Measurements from ENCODE around the gene IDH3G. TPM values are rescaled to one million over a fixed set of nuclear protein-coding genes. Genes with fewer than 3 reads are reported as not detected.

IDH3G gene
- total RNA-seq, 4 donors from 2014 or later: 60.7 to 67.8 (median 64.1) TPM

DNA sequence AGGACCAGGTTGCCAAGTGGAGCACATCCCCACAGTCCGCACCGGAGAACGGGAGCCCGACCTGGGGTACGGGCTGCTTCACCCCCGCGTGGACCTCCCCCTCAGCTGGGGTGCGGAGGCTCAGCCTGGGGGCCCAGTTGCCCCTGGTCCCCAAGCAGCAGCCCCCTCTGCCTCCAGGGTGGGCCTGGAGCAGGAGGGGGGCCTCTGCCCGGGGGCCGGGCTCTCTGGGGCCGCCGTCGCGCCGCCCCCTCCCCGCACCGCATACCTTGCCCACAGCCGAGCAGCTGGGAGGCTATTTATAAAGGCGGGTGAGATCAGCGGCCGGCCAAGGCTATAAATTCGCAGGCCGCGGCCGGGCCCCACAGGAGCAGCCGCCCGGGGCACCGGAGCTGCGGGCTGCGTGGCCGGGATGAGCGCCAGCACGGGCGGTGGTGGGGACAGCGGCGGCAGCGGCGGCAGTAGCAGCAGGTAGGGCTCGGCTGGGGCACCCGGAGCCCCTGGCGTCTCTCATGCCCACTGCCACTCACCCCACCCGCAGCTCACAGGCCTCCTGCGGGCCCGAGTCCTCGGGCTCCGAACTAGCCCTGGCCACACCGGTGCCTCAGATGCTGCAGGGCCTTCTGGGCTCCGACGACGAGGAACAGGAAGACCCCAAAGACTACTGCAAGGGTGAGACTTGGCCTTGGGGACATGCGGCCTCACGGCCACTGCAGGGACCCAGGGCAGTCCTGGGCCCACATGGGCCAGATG lies 13.3 kb downstream of the IDH3G start, which contains the start of gene SRPK3:
Gene SRPK3, plus strand, starts transcription at position 364 of the 750 bp plus-strand sequence. Its CDS starts 46 bp downstream, at position 410.
- H3K27ac ChIP-seq: peak within 1 kb of the TSS in 3 of 4 donors; percentile 8 to 48 (median 47)
- WGBS, 2 donors: 100% methylated on average over 2 of the region's 52 CpGs; no CpG with 5 or more reads in 1 of the 2 donors
- no peaks in the 10 kb centered on the region for H3K9me3 ChIP-seq
- H3K4me1 ChIP-seq: peaks cover 5 to 37% (median 7%) of the 10 kb centered on the region in 3 donors
- TF ChIP-seq, protein P1, sequence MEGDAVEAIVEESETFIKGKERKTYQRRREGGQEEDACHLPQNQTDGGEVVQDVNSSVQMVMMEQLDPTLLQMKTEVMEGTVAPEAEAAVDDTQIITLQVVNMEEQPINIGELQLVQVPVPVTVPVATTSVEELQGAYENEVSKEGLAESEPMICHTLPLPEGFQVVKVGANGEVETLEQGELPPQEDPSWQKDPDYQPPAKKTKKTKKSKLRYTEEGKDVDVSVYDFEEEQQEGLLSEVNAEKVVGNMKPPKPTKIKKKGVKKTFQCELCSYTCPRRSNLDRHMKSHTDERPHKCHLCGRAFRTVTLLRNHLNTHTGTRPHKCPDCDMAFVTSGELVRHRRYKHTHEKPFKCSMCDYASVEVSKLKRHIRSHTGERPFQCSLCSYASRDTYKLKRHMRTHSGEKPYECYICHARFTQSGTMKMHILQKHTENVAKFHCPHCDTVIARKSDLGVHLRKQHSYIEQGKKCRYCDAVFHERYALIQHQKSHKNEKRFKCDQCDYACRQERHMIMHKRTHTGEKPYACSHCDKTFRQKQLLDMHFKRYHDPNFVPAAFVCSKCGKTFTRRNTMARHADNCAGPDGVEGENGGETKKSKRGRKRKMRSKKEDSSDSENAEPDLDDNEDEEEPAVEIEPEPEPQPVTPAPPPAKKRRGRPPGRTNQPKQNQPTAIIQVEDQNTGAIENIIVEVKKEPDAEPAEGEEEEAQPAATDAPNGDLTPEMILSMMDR (IDR thresholded peaks at IDR 0.05): no peak
- no peak for TF ChIP-seq POLR2A (IDR thresholded peaks at IDR 0.05)
- H3K27me3 ChIP-seq: no peaks in the 10 kb centered on the region
- intact Hi-C loops (cut with DNase I): no loop called here
- H3K36me3 ChIP-seq: peaks cover 0 to 19% (median 0%) of the 10 kb centered on the region in 3 donors
- no peak within 1 kb of the TSS for H3K4me3 ChIP-seq
- DNase-seq: no peak

DNA sequence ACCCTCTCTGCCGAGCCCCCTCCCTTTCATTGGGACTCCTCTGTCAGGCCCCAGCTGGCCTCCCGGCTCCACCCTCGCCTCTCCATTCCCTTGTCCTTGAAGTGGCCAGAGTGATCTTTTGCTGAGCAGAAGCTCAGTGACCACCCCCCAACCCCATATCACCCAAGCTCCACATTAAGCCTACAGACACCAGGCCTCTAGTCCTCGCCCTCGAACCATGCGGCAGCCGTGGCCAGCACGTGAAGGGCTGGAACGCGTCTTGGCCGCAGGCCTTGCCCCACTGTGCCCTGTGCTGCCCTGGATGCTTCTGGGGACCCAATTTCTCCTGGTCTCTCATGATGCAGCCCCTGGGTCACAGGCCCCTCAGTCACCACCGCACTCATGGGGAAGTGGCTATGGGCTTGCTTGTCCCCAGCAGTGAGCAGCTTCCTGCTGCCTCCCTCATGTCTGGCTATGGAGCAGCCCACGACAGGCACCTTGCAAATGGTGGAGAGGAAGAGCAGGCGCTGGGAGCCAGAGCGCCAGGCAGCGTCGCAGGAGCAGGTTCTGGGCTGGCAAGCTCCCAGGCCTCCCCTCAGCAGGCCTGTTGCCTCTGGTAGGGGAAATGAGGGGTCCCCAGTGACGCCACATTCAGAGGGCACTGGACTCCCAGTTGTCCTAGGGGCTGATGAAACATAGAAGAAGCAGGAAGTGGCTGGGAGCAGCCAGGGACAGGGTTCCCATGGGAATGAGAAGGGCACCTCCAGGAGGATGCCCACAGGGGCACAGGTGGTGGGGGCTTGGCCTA lies 14.1 kb downstream of the IDH3G start:
- Histone ChIP-seq H3K4me1 (peaks cover 5 to 37% (median 7%) of the 10 kb centered on the region in 3 donors), H3K27me3 (no peaks in the 10 kb centered on the region), H3K27ac (peak overlapping the region in 2 of 4 donors; percentile 47 to 48), H3K4me3 (no peak overlapping the region), H3K9me3 (no peaks in the 10 kb centered on the region), H3K36me3 (peaks cover 0 to 16% (median 0%) of the 10 kb centered on the region in 3 donors)
- no peak for DNase-seq
- TF ChIP-seq, protein P1 (IDR thresholded peaks at IDR 0.05): no peak
- TF ChIP-seq POLR2A (IDR thresholded peaks at IDR 0.05): no peak
- 89% methylated on average over 4 of the region's 18 CpGs; no CpG with 5 or more reads in 1 of the 2 donors for WGBS, 2 donors
- intact Hi-C loops (cut with DNase I): no loop called here

DNA sequence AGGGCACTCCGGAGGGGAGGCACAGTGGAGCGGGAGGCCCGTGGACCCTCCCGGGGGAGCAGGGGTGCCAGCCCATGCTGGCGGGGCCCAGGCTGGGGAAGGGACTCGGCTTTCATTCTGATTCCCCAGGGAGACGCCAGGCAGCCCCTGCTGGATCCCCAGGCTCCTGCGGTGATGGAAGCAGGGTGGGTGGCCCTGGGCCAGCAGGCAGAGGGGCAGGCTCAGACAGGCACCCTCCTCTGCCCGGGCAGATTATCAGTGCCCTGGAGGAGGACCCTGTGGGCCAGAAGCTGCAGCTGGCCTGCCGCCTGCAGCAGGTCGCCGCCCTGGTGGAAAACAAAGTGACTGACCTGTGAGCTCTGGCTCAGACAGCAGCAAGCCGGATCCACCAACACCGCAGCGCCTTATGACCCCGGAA lies 15.5 kb downstream of the IDH3G start:
- intact Hi-C loops (cut with DNase I): no loop called here
- no peak for TF ChIP-seq POLR2A (IDR thresholded peaks at IDR 0.05)
- TF ChIP-seq, protein P1 (IDR thresholded peaks at IDR 0.05): no peak
- Histone ChIP-seq H3K27me3 (no peaks in the 10 kb centered on the region), H3K4me1 (peaks cover 5 to 37% (median 7%) of the 10 kb centered on the region in 3 donors), H3K4me3 (no peak overlapping the region), H3K36me3 (peaks cover 0 to 8% (median 0%) of the 10 kb centered on the region in 3 donors), H3K27ac (no peak overlapping the region), H3K9me3 (no peaks in the 10 kb centered on the region)
- no peak for DNase-seq
- 83% methylated on average over 4 of the region's 16 CpGs; no CpG with 5 or more reads in 1 of the 2 donors for WGBS, 2 donors

DNA sequence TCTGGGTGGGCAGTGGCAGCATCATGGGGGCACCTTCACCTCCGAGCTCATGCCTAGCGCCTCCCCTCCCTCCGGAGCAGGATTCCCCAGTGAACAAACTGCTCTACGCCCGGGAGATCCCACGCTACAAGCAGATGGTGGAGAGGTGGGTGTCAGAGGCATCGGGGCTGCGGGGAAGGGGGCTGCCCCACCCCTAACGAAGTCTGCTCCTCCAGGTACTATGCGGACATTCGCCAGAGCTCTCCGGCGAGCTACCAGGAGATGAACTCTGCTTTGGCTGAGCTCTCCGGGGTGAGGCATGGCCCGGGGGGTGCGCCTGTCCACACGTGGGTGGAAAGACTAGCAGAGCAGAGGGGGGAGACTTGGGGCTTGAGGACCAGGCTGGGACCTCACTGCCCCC lies 16.0 kb downstream of the IDH3G start:
- Histone ChIP-seq H3K9me3 (no peaks in the 10 kb centered on the region), H3K4me3 (no peak overlapping the region), H3K27me3 (no peaks in the 10 kb centered on the region), H3K36me3 (peaks cover 0 to 8% (median 0%) of the 10 kb centered on the region in 3 donors), H3K27ac (no peak overlapping the region), H3K4me1 (peaks cover 5 to 37% (median 7%) of the 10 kb centered on the region in 3 donors)
- TF ChIP-seq, protein P1 (IDR thresholded peaks at IDR 0.05): no peak
- TF ChIP-seq POLR2A (IDR thresholded peaks at IDR 0.05): no peak
- 81% methylated on average over 5 of the region's 17 CpGs; no CpG with 5 or more reads in 1 of the 2 donors for WGBS, 2 donors
- intact Hi-C loops (cut with DNase I): no loop called here
- no peak for DNase-seq
